Activated effector memory CD4-positive, alpha-beta T cell treated with anti-CD3 and anti-CD28 coated beads, Interleukin-2, amount 50 U/mL, for 16 hours (primary cell): ENCODE data around the gene CHRNA4.
"Not testable (repeated sequence)": the region's sequence is repeated elsewhere in the genome, so short reads cannot be mapped to it uniquely, and the experiment has no call there.

ENCODE experiments used
- DNase-seq: peaks from one replicate; pipeline ENCODE4 v3.0.0-alpha.2; 2020

Gene CHRNA4

GRCh38 chr20:63347950-63348827 lies 13.0 kb downstream of the CHRNA4 start:
- no peak for DNase-seq

- no peak for DNase-seq
Measured at GRCh38 chr20:63347081-63347741, 13.9 kb downstream of the CHRNA4 start.

GRCh38 chr20:63346131-63347080 lies 14.7 kb downstream of the CHRNA4 start:
- DNase-seq, result no peak

- no peak for DNase-seq
Measured at GRCh38 chr20:63345328-63346100, 15.6 kb downstream of the CHRNA4 start.

GRCh38 chr20:63344616-63345327 lies 16.4 kb downstream of the CHRNA4 start:
- no peak for DNase-seq

- DNase-seq, result no peak
Measured at GRCh38 chr20:63343460-63344445, 17.4 kb downstream of the CHRNA4 start.

- DNase-seq, result no peak
Measured at GRCh38 chr20:63342561-63343459, 18.3 kb downstream of the CHRNA4 start.

GRCh38 chr20:63340158-63340688 lies 20.9 kb downstream of the CHRNA4 start:
- not testable (repeated sequence) for DNase-seq

- not testable (repeated sequence) for DNase-seq
Measured at GRCh38 chr20:63339154-63340094, 21.7 kb downstream of the CHRNA4 start.

GRCh38 chr20:63337786-63338420 lies 23.2 kb downstream of the CHRNA4 start:
- DNase-seq, result no peak

- DNase-seq, result no peak
Measured at GRCh38 chr20:63336232-63336752, 24.9 kb downstream of the CHRNA4 start.

- DNase-seq, result no peak
Measured at GRCh38 chr20:63335711-63336110, 25.4 kb downstream of the CHRNA4 start.

GRCh38 chr20:63335060-63335459 lies 26.1 kb downstream of the CHRNA4 start:
- not testable (repeated sequence) for DNase-seq

GRCh38 chr20:63334356-63334755 lies 26.8 kb downstream of the CHRNA4 start:
- DNase-seq, result no peak

- DNase-seq, result no peak
Measured at GRCh38 chr20:63333241-63333836, 27.8 kb downstream of the CHRNA4 start.

- no peak for DNase-seq
Measured at GRCh38 chr20:63332488-63333240, 28.5 kb downstream of the CHRNA4 start.
